Measurements from ENCODE around the gene CEACAM16. TPM values are rescaled to one million over a fixed set of nuclear protein-coding genes. Genes with fewer than 3 reads are reported as not detected.

The CEACAM16 gene
- not detected in 2 replicates for polyA plus RNA-seq
- polyA minus RNA-seq, result not detected in 2 replicates

DNA sequence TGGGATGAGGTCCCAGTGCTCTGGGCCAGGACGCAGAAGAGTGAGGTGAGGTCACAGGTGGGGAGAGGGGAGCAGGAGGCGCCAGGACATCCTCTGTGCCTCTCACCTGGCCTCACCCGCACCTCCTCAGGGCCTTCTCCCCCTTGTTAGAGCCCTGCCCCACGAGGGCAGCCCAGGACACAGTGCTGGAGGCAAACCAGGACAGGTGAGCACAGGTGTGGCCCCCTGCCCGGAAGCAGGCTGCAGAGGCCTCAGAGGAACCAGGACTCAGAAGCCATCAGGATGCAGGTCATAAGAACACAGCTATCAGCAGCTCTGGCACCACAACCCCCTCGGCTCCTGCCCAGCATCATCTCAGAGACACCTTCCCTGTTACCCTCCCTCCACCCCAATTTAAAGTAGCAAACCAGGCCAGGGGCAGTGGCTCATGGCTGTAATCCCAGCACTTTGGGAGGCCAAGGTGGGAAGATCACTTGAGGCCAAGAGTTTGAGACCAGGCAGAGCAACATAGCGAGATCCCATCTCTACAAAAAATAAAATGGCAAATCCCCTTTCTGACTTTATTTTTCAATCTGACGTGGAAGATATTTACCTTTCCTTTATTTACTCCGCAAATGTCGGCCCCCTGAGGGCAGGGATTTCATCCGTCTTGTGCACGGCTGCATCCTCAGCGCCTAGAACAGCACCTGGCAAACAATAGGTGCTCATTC lies at the start of gene CEACAM16:
Gene CEACAM16, plus strand, starts transcription at position 660 of the 710 bp plus-strand sequence. CDS start 2,306 bp downstream, outside the sequence.
- Histone ChIP-seq H3K79me2 (replicated peaks; ENCODE audit: insufficient read depth, low read length) (no peaks in the 10 kb centered on the region), H4K20me1 (ENCODE audit: insufficient read depth) (no peaks in the 10 kb centered on the region), H2AFZ (ENCODE audit: low read depth, low read length) (no peak within 1 kb of the TSS), H3K36me3 (ENCODE audit: insufficient read depth, low read length) (no peaks in the 10 kb centered on the region), H3K9me3 (ENCODE audit: low read length) (no peaks in the 10 kb centered on the region), H3K4me3 (ENCODE audit: low read length) (no peak within 1 kb of the TSS), H3F3A (ENCODE audit: insufficient read depth, low read length, poor library complexity, severe bottlenecking) (no peaks in the 10 kb centered on the region), H3K27me3 (ENCODE audit: insufficient read depth, low read depth, low read length) (no peaks in the 10 kb centered on the region), H3K27ac (ENCODE audit: low read length) (no peak within 1 kb of the TSS), H3K4me2 (ENCODE audit: low read length) (no peak within 1 kb of the TSS), H3K9me2 (ENCODE audit: insufficient read depth, low read length) (no peaks in the 10 kb centered on the region), H3K9ac (ENCODE audit: low read length) (no peak within 1 kb of the TSS)
- no peak for TF ChIP-seq MXI1 (conservative IDR thresholded peaks at IDR 0.05; ENCODE audit: poor library complexity, severe bottlenecking)
- TF ChIP-seq EP300 (conservative IDR thresholded peaks at IDR 0.05; ENCODE audit: poor library complexity, severe bottlenecking), result no peak
- TF ChIP-seq, protein P1, sequence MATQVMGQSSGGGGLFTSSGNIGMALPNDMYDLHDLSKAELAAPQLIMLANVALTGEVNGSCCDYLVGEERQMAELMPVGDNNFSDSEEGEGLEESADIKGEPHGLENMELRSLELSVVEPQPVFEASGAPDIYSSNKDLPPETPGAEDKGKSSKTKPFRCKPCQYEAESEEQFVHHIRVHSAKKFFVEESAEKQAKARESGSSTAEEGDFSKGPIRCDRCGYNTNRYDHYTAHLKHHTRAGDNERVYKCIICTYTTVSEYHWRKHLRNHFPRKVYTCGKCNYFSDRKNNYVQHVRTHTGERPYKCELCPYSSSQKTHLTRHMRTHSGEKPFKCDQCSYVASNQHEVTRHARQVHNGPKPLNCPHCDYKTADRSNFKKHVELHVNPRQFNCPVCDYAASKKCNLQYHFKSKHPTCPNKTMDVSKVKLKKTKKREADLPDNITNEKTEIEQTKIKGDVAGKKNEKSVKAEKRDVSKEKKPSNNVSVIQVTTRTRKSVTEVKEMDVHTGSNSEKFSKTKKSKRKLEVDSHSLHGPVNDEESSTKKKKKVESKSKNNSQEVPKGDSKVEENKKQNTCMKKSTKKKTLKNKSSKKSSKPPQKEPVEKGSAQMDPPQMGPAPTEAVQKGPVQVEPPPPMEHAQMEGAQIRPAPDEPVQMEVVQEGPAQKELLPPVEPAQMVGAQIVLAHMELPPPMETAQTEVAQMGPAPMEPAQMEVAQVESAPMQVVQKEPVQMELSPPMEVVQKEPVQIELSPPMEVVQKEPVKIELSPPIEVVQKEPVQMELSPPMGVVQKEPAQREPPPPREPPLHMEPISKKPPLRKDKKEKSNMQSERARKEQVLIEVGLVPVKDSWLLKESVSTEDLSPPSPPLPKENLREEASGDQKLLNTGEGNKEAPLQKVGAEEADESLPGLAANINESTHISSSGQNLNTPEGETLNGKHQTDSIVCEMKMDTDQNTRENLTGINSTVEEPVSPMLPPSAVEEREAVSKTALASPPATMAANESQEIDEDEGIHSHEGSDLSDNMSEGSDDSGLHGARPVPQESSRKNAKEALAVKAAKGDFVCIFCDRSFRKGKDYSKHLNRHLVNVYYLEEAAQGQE (IDR thresholded peaks at IDR 0.05; ENCODE audit: borderline replicate concordance), result no peak
- TF ChIP-seq POLR2AphosphoS5 (IDR thresholded peaks at IDR 0.05), result no peak
- no peak for TF ChIP-seq TAF1 (IDR thresholded peaks at IDR 0.05; ENCODE audit: low read depth)
- no peak for TF ChIP-seq EZH2 (IDR thresholded peaks at IDR 0.05; ENCODE audit: borderline replicate concordance, insufficient read depth, low read length, poor library complexity, severe bottlenecking)
- TF ChIP-seq RAD21 (conservative IDR thresholded peaks at IDR 0.05), result no peak
- no peak for TF ChIP-seq SMC3 (conservative IDR thresholded peaks at IDR 0.05; ENCODE audit: poor library complexity)
- TF ChIP-seq, protein P2, sequence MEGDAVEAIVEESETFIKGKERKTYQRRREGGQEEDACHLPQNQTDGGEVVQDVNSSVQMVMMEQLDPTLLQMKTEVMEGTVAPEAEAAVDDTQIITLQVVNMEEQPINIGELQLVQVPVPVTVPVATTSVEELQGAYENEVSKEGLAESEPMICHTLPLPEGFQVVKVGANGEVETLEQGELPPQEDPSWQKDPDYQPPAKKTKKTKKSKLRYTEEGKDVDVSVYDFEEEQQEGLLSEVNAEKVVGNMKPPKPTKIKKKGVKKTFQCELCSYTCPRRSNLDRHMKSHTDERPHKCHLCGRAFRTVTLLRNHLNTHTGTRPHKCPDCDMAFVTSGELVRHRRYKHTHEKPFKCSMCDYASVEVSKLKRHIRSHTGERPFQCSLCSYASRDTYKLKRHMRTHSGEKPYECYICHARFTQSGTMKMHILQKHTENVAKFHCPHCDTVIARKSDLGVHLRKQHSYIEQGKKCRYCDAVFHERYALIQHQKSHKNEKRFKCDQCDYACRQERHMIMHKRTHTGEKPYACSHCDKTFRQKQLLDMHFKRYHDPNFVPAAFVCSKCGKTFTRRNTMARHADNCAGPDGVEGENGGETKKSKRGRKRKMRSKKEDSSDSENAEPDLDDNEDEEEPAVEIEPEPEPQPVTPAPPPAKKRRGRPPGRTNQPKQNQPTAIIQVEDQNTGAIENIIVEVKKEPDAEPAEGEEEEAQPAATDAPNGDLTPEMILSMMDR (IDR thresholded peaks at IDR 0.05; ENCODE audit: poor library complexity, severe bottlenecking), result no peak

DNA sequence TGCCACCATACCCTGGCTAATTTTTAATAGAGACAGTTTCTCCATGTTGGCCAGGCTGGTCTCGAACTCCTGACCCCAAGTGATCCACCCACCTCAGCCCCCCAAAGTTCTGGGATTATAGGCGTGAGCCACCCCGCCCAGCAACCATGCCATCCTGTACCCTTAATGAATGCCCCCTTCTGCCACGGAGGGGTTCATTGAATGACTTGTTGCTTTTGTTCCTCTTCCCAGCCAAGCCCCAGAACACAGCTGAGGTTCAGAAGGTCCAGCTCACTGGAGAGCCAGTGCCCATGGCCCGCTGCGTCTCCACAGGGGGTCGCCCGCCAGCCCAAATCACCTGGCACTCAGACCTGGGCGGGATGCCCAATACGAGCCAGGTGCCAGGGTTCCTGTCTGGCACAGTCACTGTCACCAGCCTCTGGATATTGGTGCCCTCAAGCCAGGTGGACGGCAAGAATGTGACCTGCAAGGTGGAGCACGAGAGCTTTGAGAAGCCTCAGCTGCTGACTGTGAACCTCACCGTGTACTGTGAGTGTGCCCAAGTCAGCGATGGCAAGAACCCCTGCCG lies 49.3 kb upstream of the CEACAM16 start:
- Histone ChIP-seq H2AFZ (ENCODE audit: low read depth, low read length) (no peak overlapping the region), H3K9ac (ENCODE audit: low read length) (no peak overlapping the region), H3K9me3 (ENCODE audit: low read length) (no peaks in the 10 kb centered on the region), H3K4me3 (ENCODE audit: low read length) (no peak overlapping the region), H3K27ac (ENCODE audit: low read length) (no peak overlapping the region), H3K36me3 (ENCODE audit: insufficient read depth, low read length) (no peaks in the 10 kb centered on the region), H3K27me3 (ENCODE audit: insufficient read depth, low read depth, low read length) (no peaks in the 10 kb centered on the region), H4K20me1 (ENCODE audit: insufficient read depth) (no peaks in the 10 kb centered on the region), H3K79me2 (replicated peaks; ENCODE audit: insufficient read depth, low read length) (no peaks in the 10 kb centered on the region), H3K4me2 (ENCODE audit: low read length) (no peak overlapping the region), H3K9me2 (ENCODE audit: insufficient read depth, low read length) (no peaks in the 10 kb centered on the region), H3F3A (ENCODE audit: insufficient read depth, low read length, poor library complexity, severe bottlenecking) (no peaks in the 10 kb centered on the region)
- TF ChIP-seq RAD21 (conservative IDR thresholded peaks at IDR 0.05), result no peak
